Peyer's patch (tissue), 4 donors: ENCODE results near the gene SLC39A11.

Experiments
- CTCF ChIP-seq, 6 experiments: fragments of 450-650 bp in 4 of 6; fragments of 200-600 bp in 2 of 6; sonication (generic) in 1 of 6; IDR thresholded peaks; one replicate each; pipeline ENCODE4 v1.5.1; 2017 to 2019; ENCODE audit warnings: antibody characterized with exemption in 6 of 6, mild to moderate bottlenecking in 3 of 6, moderate library complexity in 1 of 6
- POLR2A ChIP-seq, 2 donors: fragments of 450-650 bp; IDR thresholded peaks; one replicate each; pipeline ENCODE4 v1.5.1; 2017; ENCODE audit warnings: antibody characterized with exemption in 2 of 2, mild to moderate bottlenecking in 2 of 2, moderate library complexity in 2 of 2

- no peak for TF ChIP-seq CTCF (IDR thresholded peaks at IDR 0.05)
- no peak for TF ChIP-seq POLR2A (IDR thresholded peaks at IDR 0.05)
Measured at GRCh38 chr17:73133911-73134649, 41.6 kb upstream of the SLC39A11 start.
